Measurements from ENCODE around the gene FUT7. TPM values are rescaled to one million over a fixed set of nuclear protein-coding genes. Genes with fewer than 3 reads are reported as not detected.

FUT7 gene
- total and polyA plus RNA-seq, 9 of the 15 experiments (the other 6 are each of a cell fraction or from before 2014, with no cell fraction given): not detected

DNA sequence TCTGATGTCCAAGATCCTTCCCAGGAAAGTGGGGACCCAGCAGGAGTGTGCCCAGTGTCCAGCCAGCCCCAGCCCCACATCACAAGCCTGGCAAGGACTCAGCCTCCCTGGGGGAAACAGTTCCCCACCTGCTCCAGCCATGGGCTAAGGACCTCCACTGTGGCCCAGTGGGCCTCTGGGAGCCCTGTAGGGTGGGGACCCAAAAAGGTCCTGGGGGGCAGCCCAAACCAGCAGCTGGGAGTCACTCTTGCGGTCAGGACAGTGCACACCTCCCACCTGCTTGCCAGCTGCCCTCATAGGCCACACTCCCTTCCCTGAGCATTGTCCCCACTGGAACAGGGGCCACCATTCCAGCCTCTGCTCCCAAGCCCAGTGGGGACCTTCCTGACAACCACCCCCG lies 5.5 kb downstream of the FUT7 start (continued):
- no peak for TF ChIP-seq TRIM25 (IDR thresholded peaks at IDR 0.05; ENCODE audit: borderline replicate concordance)
- TF ChIP-seq NR4A1 (CRISPR knock-in tag; IDR thresholded peaks at IDR 0.05): no peak
- TF ChIP-seq NR4A1 (tag; IDR thresholded peaks at IDR 0.05): no peak
- TF ChIP-seq SLC30A9 (CRISPR knock-in tag; IDR thresholded peaks at IDR 0.05): no peak
- TF ChIP-seq, protein P1, sequence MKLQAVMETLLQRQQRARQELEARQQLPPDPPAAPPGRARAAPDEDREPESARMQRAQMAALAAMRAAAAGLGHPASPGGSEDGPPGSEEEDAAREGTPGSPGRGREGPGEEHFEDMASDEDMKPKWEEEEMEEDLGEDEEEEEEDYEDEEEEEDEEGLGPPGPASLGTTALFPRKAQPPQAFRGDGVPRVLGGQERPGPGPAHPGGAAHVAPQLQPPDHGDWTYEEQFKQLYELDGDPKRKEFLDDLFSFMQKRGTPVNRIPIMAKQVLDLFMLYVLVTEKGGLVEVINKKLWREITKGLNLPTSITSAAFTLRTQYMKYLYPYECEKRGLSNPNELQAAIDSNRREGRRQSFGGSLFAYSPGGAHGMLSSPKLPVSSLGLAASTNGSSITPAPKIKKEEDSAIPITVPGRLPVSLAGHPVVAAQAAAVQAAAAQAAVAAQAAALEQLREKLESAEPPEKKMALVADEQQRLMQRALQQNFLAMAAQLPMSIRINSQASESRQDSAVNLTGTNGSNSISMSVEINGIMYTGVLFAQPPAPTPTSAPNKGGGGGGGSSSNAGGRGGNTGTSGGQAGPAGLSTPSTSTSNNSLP (IDR thresholded peaks at IDR 0.05; ENCODE audit: borderline replicate concordance, low read depth, low read length): no peak
- no peak for TF ChIP-seq MLLT1 (IDR thresholded peaks at IDR 0.05)
- no peak for TF ChIP-seq NELFE (IDR thresholded peaks at IDR 0.05; ENCODE audit: insufficient read depth, insufficient read length)
- no peak for TF ChIP-seq RCOR1 (IDR thresholded peaks at IDR 0.05; ENCODE audit: borderline replicate concordance in 1 of 2, low read depth in 2 of 2, low read length in 2 of 2)
- TF ChIP-seq ZNF699 (CRISPR knock-in tag; IDR thresholded peaks at IDR 0.05; ENCODE audit: insufficient replicate concordance): no peak
- no peak for TF ChIP-seq THRA (IDR thresholded peaks at IDR 0.05)
